K562 (cell line): ENCODE results near the gene C1orf146. TPM values are rescaled to one million over a fixed set of nuclear protein-coding genes. Genes with fewer than 3 reads are reported as not detected.

Source experiments
- ATAC-seq: fragments of 200-7000 bp; cut with Tn5 transposase; 3 replicates; pipeline ENCODE4 v1.9.1; 2020; ENCODE audit warnings: moderate library complexity
- BruUV-seq: library from RNA; stranded (reverse); fragments of 400-500 nt; replicated peaks from 2 replicates; lab custom pipeline; 2021; lab: Mats Ljungman, UMichigan
- CTCF ChIA-PET: fragments of 300-600 bp; formaldehyde crosslinking; extraction: SDS; loops from one replicate; lab custom pipeline; 2021; ENCODE audit warnings: low intra/inter-chr PET ratio; lab: Yijun Ruan, JAX
- POLR2A ChIA-PET: fragments of 300-600, 350-650 bp; sonication (Branson Sonifier 250); formaldehyde crosslinking; extraction: SDS; loops from one replicate; lab custom pipeline; 2021; ENCODE audit warnings: antibody characterized with exemption, inconsistent platforms; lab: Yijun Ruan, JAX
- DNase-seq, 4 experiments: peaks; one replicate each; pipeline versions ENCODE4 v3.0.0 to v3.0.0-alpha.2; 2011 to 2018; ENCODE audit warnings: low spot score in 3 of 4, mixed read lengths in 3 of 4; ENCODE audit errors: extremely low read depth in 1 of 4
- FAIRE-seq: peaks from 2 replicates; lab custom pipeline; 2011; peaks lifted over from hg19 to GRCh38; lab: Jason Lieb, UNC
- H2AFZ ChIP-seq: 2 replicates; pipeline ENCODE4 v1.6.0; 2011; ENCODE audit warnings: low read depth, low read length, control low read depth, inconsistent platforms
- H3K27ac ChIP-seq: fragments of 200-600 bp; 3 replicates; pipeline ENCODE4 v1.8.0; 2011; ENCODE audit warnings: low read depth, mild to moderate bottlenecking, control low read depth, inconsistent platforms, low read length, moderate library complexity, mixed read lengths; ENCODE audit errors: extremely low read depth
- H3K27me3 ChIP-seq, 2 experiments: fragments of 300-600 bp in 1 of 2; 2 replicates in 1 of 2; 3 replicates in 1 of 2; pipeline versions ENCODE4 v1.6.0 to v1.8.0; 2011; ENCODE audit warnings: inconsistent platforms in 2 of 2, low read length in 2 of 2, mild to moderate bottlenecking in 1 of 2, mixed read lengths in 1 of 2, moderate library complexity in 1 of 2; ENCODE audit not compliant: control insufficient read depth in 2 of 2, insufficient read depth in 2 of 2
- H3K36me3 ChIP-seq: fragments of 300-600 bp; 3 replicates; pipeline ENCODE4 v1.8.0; 2011; ENCODE audit warnings: mild to moderate bottlenecking, low read length, inconsistent platforms; ENCODE audit not compliant: control insufficient read depth, insufficient read depth
- H3K4me1 ChIP-seq, 2 experiments: fragments of 200-600 bp in 1 of 2; replicated peaks in 1 of 2; 2 replicates in 1 of 2; 3 replicates in 1 of 2; pipeline versions ENCODE4 v1.5.1 to v1.8.0; 2011; ENCODE audit warnings: inconsistent platforms in 2 of 2, low read length in 2 of 2, mild to moderate bottlenecking in 1 of 2, mixed read lengths in 1 of 2, moderate library complexity in 1 of 2; ENCODE audit not compliant: control insufficient read depth in 2 of 2, insufficient read depth in 2 of 2
- H3K4me2 ChIP-seq: 2 replicates; pipeline ENCODE4 v1.6.1; 2011; ENCODE audit warnings: low read length, control low read depth, inconsistent platforms, mixed read lengths; ENCODE audit not compliant: insufficient read depth
- H3K4me3 ChIP-seq: fragments of 200-600 bp; sonication (generic), shearing (Covaris generic); 2 replicates; pipeline ENCODE4 v1.5.1; 2016; ENCODE audit warnings: control low read depth, inconsistent platforms
- H3K79me2 ChIP-seq: fragments of 200-600 bp; 3 replicates; pipeline ENCODE4 v1.8.0; 2011; ENCODE audit warnings: low read length, inconsistent platforms; ENCODE audit not compliant: control insufficient read depth, insufficient read depth
- H3K9ac ChIP-seq, 2 experiments: 2 replicates each; pipeline versions ENCODE4 v1.6.0 to v1.6.1; 2011; ENCODE audit warnings: low read depth in 2 of 2, low read length in 2 of 2, control low read depth in 1 of 2, inconsistent platforms in 1 of 2, mild to moderate bottlenecking in 1 of 2, mixed read lengths in 1 of 2; ENCODE audit not compliant: insufficient read depth in 1 of 2
- H3K9me1 ChIP-seq: one replicate; pipeline ENCODE4 v1.6.0; 2011; ENCODE audit warnings: inconsistent platforms, mild to moderate bottlenecking, low read length, moderate library complexity; ENCODE audit not compliant: control insufficient read depth, insufficient read depth
- H3K9me3 ChIP-seq: replicated peaks from 2 replicates; pipeline ENCODE4 v1.5.1; 2011; ENCODE audit warnings: low read depth, low read length, inconsistent platforms; ENCODE audit not compliant: control insufficient read depth, insufficient read depth
- H4K20me1 ChIP-seq: replicated peaks from 2 replicates; pipeline ENCODE4 v1.6.1; 2011; ENCODE audit warnings: low read length, inconsistent platforms, mixed read lengths; ENCODE audit not compliant: control insufficient read depth, insufficient read depth
- ATF6 ChIP-seq: sonication (generic); formaldehyde crosslinking; IDR thresholded peaks from 2 replicates; pipeline ENCODE4 v1.4.0; 2020; ENCODE audit warnings: mild to moderate bottlenecking, missing genetic modification reagents
- CBX5 ChIP-seq: IDR thresholded peaks from 2 replicates; pipeline ENCODE4 v1.6.1; 2014; ENCODE audit warnings: low read depth, borderline replicate concordance
- DPF2 ChIP-seq: fragments of 450-650 bp; IDR thresholded peaks from 2 replicates; pipeline ENCODE4 v1.6.1; 2016
- PHF20 ChIP-seq: fragments of 450-650 bp; IDR thresholded peaks from 2 replicates; pipeline ENCODE4 v1.6.1; 2018; ENCODE audit not compliant: partially characterized antibody
- RBBP5 ChIP-seq: fragments of 200-600 bp; sonication (generic); IDR thresholded peaks from 2 replicates; pipeline ENCODE4 v1.6.1; 2012; ENCODE audit warnings: borderline replicate concordance, mild to moderate bottlenecking, low read length, control low read depth, inconsistent platforms; ENCODE audit not compliant: insufficient read depth, poor library complexity, severe bottlenecking
- RERE ChIP-seq: sonication (generic); formaldehyde crosslinking; IDR thresholded peaks from 2 replicates; pipeline ENCODE4 v1.8.0; 2023; ENCODE audit warnings: missing genetic modification reagents, mild to moderate bottlenecking, borderline replicate concordance
- SMARCB1 ChIP-seq: IDR thresholded peaks from 2 replicates; pipeline ENCODE4 v1.6.1; 2011; ENCODE audit warnings: improper control_type of control experiment, low read depth; ENCODE audit not compliant: insufficient read length
- TRIM28 ChIP-seq: fragments of 450-650 bp; IDR thresholded peaks from 2 replicates; pipeline ENCODE4 v1.6.1; 2017
- TSC22D4 ChIP-seq: fragments of 450-650 bp; IDR thresholded peaks from 2 replicates; pipeline ENCODE4 v1.6.1; 2016; ENCODE audit warnings: missing genetic modification characterization, missing biosample characterization, control low read depth
- VEZF1 ChIP-seq: fragments of 200-800 bp; sonication (Bioruptor generic); IDR thresholded peaks from 2 replicates; pipeline ENCODE4 v1.6.1; 2017; ENCODE audit warnings: missing genetic modification characterization, missing compliant biosample characterization
- ZNF277 ChIP-seq: fragments of 250-450 bp; sonication (Bioruptor Pico); IDR thresholded peaks from 2 replicates; pipeline ENCODE4 v1.8.0; 2022; ENCODE audit warnings: inconsistent platforms, mild to moderate bottlenecking, moderate library complexity, borderline replicate concordance
- WGBS: fragments of 100-300 bp; shearing (Covaris generic); methylation state at CpG from one replicate; pipeline ENCODE4 v1.1.6; 2016; ENCODE audit warnings: low coverage, mixed read lengths; ENCODE audit not compliant: insufficient coverage; ENCODE audit errors: missing lambda C conversion rate; 5-methylcytosine and 5-hydroxymethylcytosine counted together
- in situ Hi-C: fragments of 300-500 bp; cut with MboI; formaldehyde crosslinking; loops from 4 replicates; pipeline ENCODE4 v1.15.0; 2018; ENCODE audit warnings: inconsistent platforms, mixed read lengths
- intact Hi-C: fragments of 100-400 bp; cut with micrococcal nuclease; formaldehyde crosslinking; loops from 2 replicates; pipeline ENCODE4 v1.14.2; 2022
- polyA plus RNA-seq, 8 experiments: library from polyadenylated mRNA; depleted of rRNA in 4 of 8; stranded (reverse) in 5 of 8; unstranded in 3 of 8; fragments of >200 nt; fragmentation: Nextera tagmentation in 2 of 8; fragmentation: Illumina TruSeq in 1 of 8; extraction: Ambion mirVana in 2 of 8; extraction: Trizol in 1 of 8; gene quantifications; 2 replicates each; pipeline versions ENCODE4 v1.2.1 to v1.2.3, GENCODE V29; 2011 to 2014; ENCODE audit warnings: inconsistent platforms in 1 of 8, missing spikeins in 1 of 8
- total RNA-seq, 7 experiments: library from RNA; depleted of rRNA in 6 of 7; stranded (reverse); fragments of >200 nt in 6 of 7; fragmentation: Illumina TruSeq in 2 of 7; extraction: Trizol in 2 of 7; gene quantifications; 2 replicates each; pipeline versions ENCODE4 v1.2.1 to v1.2.3, GENCODE V29; 2011 to 2021; ENCODE audit warnings: low replicate concordance in 1 of 7

The C1orf146 gene
- total and polyA plus RNA-seq, 9 of the 15 experiments (the other 6 are each of a cell fraction or from before 2014, with no cell fraction given) = 0.10 TPM; not detected in 8

GRCh38 chr1:92210701-92211100 is 7.0 kb upstream of the C1orf146 start:
- intact Hi-C loops (no loop called here), in situ Hi-C loops (no loop called here)
- DNase-seq = no peak
- Histone ChIP-seq H3K9me1 (no peaks in the 10 kb centered on the region), H3K9me3 (no peaks in the 10 kb centered on the region), H4K20me1 (no peaks in the 10 kb centered on the region), H2AFZ (no peak overlapping the region), H3K4me2 (no peak overlapping the region), H3K36me3 (no peaks in the 10 kb centered on the region), H3K4me3 (no peak overlapping the region), H3K27me3 (no peaks in the 10 kb centered on the region; a peak in 1 of 5 replicates), H3K79me2 (no peaks in the 10 kb centered on the region), H3K4me1 (no peaks in the 10 kb centered on the region), H3K27ac (no peak overlapping the region), H3K9ac (no peak overlapping the region)
- no peak for ATAC-seq
- ChIA-PET CTCF (no interaction called here), POLR2A (no interaction called here)
- TF ChIP-seq RERE (CRISPR knock-in tag) (no peak), VEZF1 (no peak), PHF20 (no peak), RBBP5 (no peak), ATF6 (CRISPR knock-in tag) (no peak), SMARCB1 (no peak), TRIM28 (no peak), TSC22D4 (no peak), DPF2 (no peak), ZNF277 (CRISPR knock-in tag) (no peak), CBX5 (no peak)
- BruUV-seq = no TSS peak
- WGBS = 4% methylated on average over 2 of the region's 2 CpGs
- no peak for FAIRE-seq
